ENCODE measurements around the gene SLC2A13.
"Not testable (repeated sequence)": the region's sequence is repeated elsewhere in the genome, so short reads cannot be mapped to it uniquely, and the experiment has no call there.

SLC2A13 gene

GRCh38 chr12:39946361-39947280 is 159.3 kb downstream of the SLC2A13 start:
- H3K9me3 ChIP-seq (ENCODE audit: insufficient read depth, low read depth, low read length), result no peaks in the 10 kb centered on the region
- H3K4me1 ChIP-seq (ENCODE audit: insufficient read depth, low read length), result no peaks in the 10 kb centered on the region
- H3K36me3 ChIP-seq (ENCODE audit: insufficient read depth, low read depth, low read length), result no peaks in the 10 kb centered on the region
- no peaks in the 10 kb centered on the region for H3K27me3 ChIP-seq (ENCODE audit: insufficient read depth, low read length)
- H3K4me3 ChIP-seq (ENCODE audit: low read length), result no peak overlapping the region
- no peak overlapping the region for H3K27ac ChIP-seq (ENCODE audit: low read length)
- no peak overlapping the region for H3K9ac ChIP-seq (ENCODE audit: low read depth, low read length)

GRCh38 chr12:39937119-39937518 is 168.8 kb downstream of the SLC2A13 start:
- Histone ChIP-seq H3K4me1 (ENCODE audit: insufficient read depth, low read length) (no peaks in the 10 kb centered on the region), H3K36me3 (ENCODE audit: insufficient read depth, low read depth, low read length) (no peaks in the 10 kb centered on the region), H3K9me3 (ENCODE audit: insufficient read depth, low read depth, low read length) (no peaks in the 10 kb centered on the region), H3K27ac (ENCODE audit: low read length) (no peak overlapping the region), H3K27me3 (ENCODE audit: insufficient read depth, low read length) (no peaks in the 10 kb centered on the region), H3K4me3 (ENCODE audit: low read length) (no peak overlapping the region), H3K9ac (ENCODE audit: low read depth, low read length) (no peak overlapping the region)

- H3K27me3 ChIP-seq (ENCODE audit: insufficient read depth, low read length), result no peaks in the 10 kb centered on the region
- H3K9me3 ChIP-seq (ENCODE audit: insufficient read depth, low read depth, low read length), result no peaks in the 10 kb centered on the region
- no peaks in the 10 kb centered on the region for H3K4me1 ChIP-seq (ENCODE audit: insufficient read depth, low read length)
- H3K36me3 ChIP-seq (ENCODE audit: insufficient read depth, low read depth, low read length), result no peaks in the 10 kb centered on the region
- H3K27ac ChIP-seq (ENCODE audit: low read length), result no peak overlapping the region
- H3K9ac ChIP-seq (ENCODE audit: low read depth, low read length), result no peak overlapping the region
- no peak overlapping the region for H3K4me3 ChIP-seq (ENCODE audit: low read length)
Observed at GRCh38 chr12:39935839-39936238, 170.0 kb downstream of the SLC2A13 start.

GRCh38 chr12:39935275-39935674 is 170.6 kb downstream of the SLC2A13 start:
- Histone ChIP-seq H3K4me3 (ENCODE audit: low read length) (no peak overlapping the region), H3K27ac (ENCODE audit: low read length) (no peak overlapping the region), H3K9me3 (ENCODE audit: insufficient read depth, low read depth, low read length) (no peaks in the 10 kb centered on the region), H3K27me3 (ENCODE audit: insufficient read depth, low read length) (no peaks in the 10 kb centered on the region), H3K36me3 (ENCODE audit: insufficient read depth, low read depth, low read length) (no peaks in the 10 kb centered on the region), H3K9ac (ENCODE audit: low read depth, low read length) (no peak overlapping the region), H3K4me1 (ENCODE audit: insufficient read depth, low read length) (no peaks in the 10 kb centered on the region)

GRCh38 chr12:39931857-39932256 is 174.0 kb downstream of the SLC2A13 start:
- Histone ChIP-seq H3K9ac (ENCODE audit: low read depth, low read length) (no peak overlapping the region), H3K4me3 (ENCODE audit: low read length) (no peak overlapping the region), H3K27me3 (ENCODE audit: insufficient read depth, low read length) (no peaks in the 10 kb centered on the region), H3K9me3 (ENCODE audit: insufficient read depth, low read depth, low read length) (no peaks in the 10 kb centered on the region), H3K4me1 (ENCODE audit: insufficient read depth, low read length) (no peaks in the 10 kb centered on the region), H3K27ac (ENCODE audit: low read length) (no peak overlapping the region), H3K36me3 (ENCODE audit: insufficient read depth, low read depth, low read length) (no peaks in the 10 kb centered on the region)

DNA sequence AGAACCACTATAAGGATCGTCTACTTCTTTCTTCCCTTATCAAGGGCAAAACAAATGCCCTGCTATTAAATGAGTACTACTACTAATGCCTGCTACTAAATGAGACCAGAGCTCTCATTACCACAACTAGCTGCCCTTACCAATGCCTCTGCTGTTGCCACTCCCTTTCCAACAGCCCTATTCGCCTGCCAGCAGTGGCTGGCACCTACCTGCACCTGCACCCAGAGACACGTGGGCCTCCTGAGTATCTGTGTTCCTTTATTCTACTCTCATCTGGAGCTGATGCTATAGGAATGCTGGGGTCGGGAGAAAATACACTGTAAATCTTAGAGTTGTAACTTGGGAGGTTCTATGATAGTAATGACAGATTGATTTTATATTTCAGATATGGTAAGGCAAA is 174.7 kb downstream of the SLC2A13 start:
- no peaks in the 10 kb centered on the region for H3K36me3 ChIP-seq (ENCODE audit: insufficient read depth, low read depth, low read length)
- H3K4me1 ChIP-seq (ENCODE audit: insufficient read depth, low read length), result no peaks in the 10 kb centered on the region
- H3K9ac ChIP-seq (ENCODE audit: low read depth, low read length), result no peak overlapping the region
- no peak overlapping the region for H3K4me3 ChIP-seq (ENCODE audit: low read length)
- H3K27ac ChIP-seq (ENCODE audit: low read length), result no peak overlapping the region
- H3K27me3 ChIP-seq (ENCODE audit: insufficient read depth, low read length), result no peaks in the 10 kb centered on the region
- H3K9me3 ChIP-seq (ENCODE audit: insufficient read depth, low read depth, low read length), result no peaks in the 10 kb centered on the region

DNA sequence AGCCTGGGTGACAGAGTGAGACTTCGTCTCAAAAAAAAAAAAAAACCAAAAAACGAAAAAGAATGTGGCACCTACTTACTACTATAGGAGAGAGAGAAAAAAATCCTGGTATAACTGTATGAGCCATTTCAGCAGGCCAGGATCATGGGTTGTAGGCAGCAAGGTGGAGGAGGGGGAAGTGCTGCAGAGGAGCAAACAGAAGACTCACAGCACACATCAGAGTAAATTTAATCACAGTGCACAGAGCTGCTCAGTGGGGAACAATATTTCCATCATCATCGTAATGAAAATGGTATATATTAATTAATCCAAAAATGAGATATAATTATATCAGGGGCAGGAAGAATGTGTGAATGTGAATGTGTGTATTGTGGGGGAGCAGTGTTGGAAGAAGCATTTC is 175.8 kb downstream of the SLC2A13 start:
- H3K36me3 ChIP-seq (ENCODE audit: insufficient read depth, low read depth, low read length), result no peaks in the 10 kb centered on the region
- H3K27ac ChIP-seq (ENCODE audit: low read length), result no peak overlapping the region
- no peak overlapping the region for H3K4me3 ChIP-seq (ENCODE audit: low read length)
- H3K9me3 ChIP-seq (ENCODE audit: insufficient read depth, low read depth, low read length), result no peaks in the 10 kb centered on the region
- H3K27me3 ChIP-seq (ENCODE audit: insufficient read depth, low read length), result no peaks in the 10 kb centered on the region
- no peak overlapping the region for H3K9ac ChIP-seq (ENCODE audit: low read depth, low read length)
- H3K4me1 ChIP-seq (ENCODE audit: insufficient read depth, low read length), result no peaks in the 10 kb centered on the region

DNA sequence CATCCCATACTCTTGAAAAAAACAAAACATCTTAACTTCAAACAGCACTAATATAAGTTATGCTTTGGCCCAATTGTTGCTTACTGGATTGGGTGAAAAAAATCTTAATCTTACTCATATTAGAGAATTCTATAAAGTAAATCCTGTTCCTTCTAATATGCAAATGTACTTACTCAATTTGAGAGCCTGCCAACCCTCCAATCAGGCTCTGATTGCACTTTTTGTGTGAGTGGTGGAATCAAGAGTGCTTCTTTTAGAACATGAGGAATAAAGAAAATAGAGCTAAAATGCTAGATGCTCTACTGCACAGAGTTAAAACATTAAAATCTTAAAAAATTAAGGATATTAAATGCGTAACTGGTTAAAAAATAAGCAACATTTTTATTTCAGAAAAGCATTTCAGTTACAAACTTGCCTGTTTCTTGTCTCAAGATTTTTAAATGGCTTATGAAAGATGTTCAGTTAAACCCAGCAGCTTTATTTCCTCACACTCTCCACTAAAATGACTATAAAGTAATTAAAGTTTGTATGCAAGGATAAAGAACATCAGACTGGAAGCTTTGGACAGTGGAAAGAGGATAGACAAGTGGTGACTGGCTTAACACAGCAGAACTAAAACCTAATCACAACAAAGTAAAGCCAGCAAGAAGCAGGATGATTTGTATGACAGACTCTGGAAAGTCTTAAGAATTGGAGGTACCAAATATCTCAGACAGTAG is 177.5 kb downstream of the SLC2A13 start:
- no peak overlapping the region for H3K27ac ChIP-seq (ENCODE audit: low read length)
- H3K36me3 ChIP-seq (ENCODE audit: insufficient read depth, low read depth, low read length), result no peaks in the 10 kb centered on the region
- no peaks in the 10 kb centered on the region for H3K9me3 ChIP-seq (ENCODE audit: insufficient read depth, low read depth, low read length)
- no peak overlapping the region for H3K4me3 ChIP-seq (ENCODE audit: low read length)
- no peaks in the 10 kb centered on the region; the same call in 1 of the 2 replicates for H3K4me1 ChIP-seq (ENCODE audit: insufficient read depth, low read length)
- H3K27me3 ChIP-seq (ENCODE audit: insufficient read depth, low read length), result no peaks in the 10 kb centered on the region
- no peak overlapping the region for H3K9ac ChIP-seq (ENCODE audit: low read depth, low read length)

DNA sequence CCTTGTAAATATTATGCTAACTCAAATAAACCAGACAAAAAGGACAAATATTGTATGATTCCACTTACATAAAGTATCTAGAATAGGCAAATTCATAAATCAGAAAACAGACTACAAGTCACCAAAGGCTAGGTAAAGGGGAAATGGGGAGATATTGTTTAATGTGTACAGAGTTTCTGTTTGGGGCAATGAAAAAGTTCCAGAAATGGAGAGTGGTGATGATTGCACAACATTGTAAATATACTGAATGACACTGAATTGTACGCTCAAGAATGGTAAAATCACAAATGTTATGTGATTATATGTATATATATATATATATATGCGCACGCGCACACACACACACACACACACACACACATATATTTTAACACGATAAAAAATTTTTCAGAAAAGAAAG is 182.5 kb downstream of the SLC2A13 start:
- Histone ChIP-seq H3K27me3 (ENCODE audit: insufficient read depth, low read length) (no peaks in the 10 kb centered on the region), H3K4me3 (ENCODE audit: low read length) (no peak overlapping the region), H3K4me1 (ENCODE audit: insufficient read depth, low read length) (no peaks in the 10 kb centered on the region; the same call in 1 of the 2 replicates), H3K9me3 (ENCODE audit: insufficient read depth, low read depth, low read length) (no peaks in the 10 kb centered on the region), H3K36me3 (ENCODE audit: insufficient read depth, low read depth, low read length) (no peaks in the 10 kb centered on the region), H3K9ac (ENCODE audit: low read depth, low read length) (no peak overlapping the region), H3K27ac (ENCODE audit: low read length) (no peak overlapping the region)

DNA sequence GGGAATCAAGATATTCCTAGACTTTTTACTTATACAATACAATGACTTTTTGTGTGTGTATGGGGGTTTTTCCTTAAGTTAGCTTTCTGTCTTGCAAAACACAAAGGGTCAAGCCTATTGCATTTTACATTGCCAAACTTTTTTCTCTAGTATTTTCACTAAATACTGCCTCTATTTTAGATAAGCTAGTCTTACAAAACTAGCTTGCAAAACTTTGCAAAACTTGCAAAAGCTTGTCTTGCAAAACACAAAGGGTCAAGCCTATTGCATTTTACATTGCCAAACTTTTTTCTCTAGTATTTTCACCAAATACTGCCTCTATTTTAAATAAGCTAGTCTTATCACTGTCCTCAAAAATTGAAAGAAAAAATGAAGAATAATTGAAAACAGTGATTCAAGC is 183.3 kb downstream of the SLC2A13 start:
- H3K4me3 ChIP-seq (ENCODE audit: low read length); H3K4me1 ChIP-seq (ENCODE audit: insufficient read depth, low read length); H3K27me3 ChIP-seq (ENCODE audit: insufficient read depth, low read length); H3K9me3 ChIP-seq (ENCODE audit: insufficient read depth, low read depth, low read length); H3K36me3 ChIP-seq (ENCODE audit: insufficient read depth, low read depth, low read length); H3K9ac ChIP-seq (ENCODE audit: low read depth, low read length); H3K27ac ChIP-seq (ENCODE audit: low read length): not testable (repeated sequence)

DNA sequence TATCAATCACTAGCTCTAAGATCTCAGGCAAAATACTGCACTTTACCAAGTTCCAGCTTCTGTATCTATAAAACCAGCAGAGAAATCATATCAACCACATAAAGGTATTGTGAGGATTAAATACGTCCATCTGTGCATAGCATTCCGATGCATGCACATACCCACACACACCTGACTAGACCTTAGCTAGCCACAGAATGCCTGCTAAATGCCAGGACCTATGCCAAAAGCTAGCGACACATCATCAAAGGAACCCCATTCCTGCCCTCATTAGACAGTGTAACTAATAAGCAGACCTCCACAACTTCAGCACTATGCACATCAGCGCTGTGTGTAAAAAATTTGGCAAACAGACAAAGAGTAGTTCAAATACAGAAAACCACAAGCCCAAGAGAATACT is 185.2 kb downstream of the SLC2A13 start:
- Histone ChIP-seq H3K9me3 (ENCODE audit: insufficient read depth, low read depth, low read length) (no peaks in the 10 kb centered on the region), H3K4me1 (ENCODE audit: insufficient read depth, low read length) (no peaks in the 10 kb centered on the region; the same call in none of the 2 replicates), H3K27ac (ENCODE audit: low read length) (no peak overlapping the region), H3K4me3 (ENCODE audit: low read length) (no peak overlapping the region), H3K27me3 (ENCODE audit: insufficient read depth, low read length) (no peaks in the 10 kb centered on the region), H3K9ac (ENCODE audit: low read depth, low read length) (no peak overlapping the region), H3K36me3 (ENCODE audit: insufficient read depth, low read depth, low read length) (no peaks in the 10 kb centered on the region)

DNA sequence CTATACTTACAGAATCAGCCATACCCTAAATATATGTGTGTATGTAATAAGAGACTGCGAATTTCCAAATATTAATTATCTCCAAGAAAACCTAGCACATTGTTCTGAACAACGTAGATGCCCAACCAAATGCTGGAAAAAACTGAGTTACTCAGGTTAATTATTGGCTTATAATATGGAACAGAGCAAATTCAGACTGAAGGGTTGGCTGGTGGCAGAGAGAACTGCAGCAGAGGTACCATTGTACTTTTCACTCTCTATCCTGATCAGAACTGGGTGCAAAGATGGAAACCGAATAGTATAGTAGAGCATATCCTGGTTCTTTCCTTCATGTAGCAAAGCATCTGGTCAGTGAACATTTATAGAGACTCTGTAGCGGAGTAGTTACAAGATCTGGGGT is 185.7 kb downstream of the SLC2A13 start:
- Histone ChIP-seq H3K36me3 (ENCODE audit: insufficient read depth, low read depth, low read length) (no peaks in the 10 kb centered on the region), H3K4me3 (ENCODE audit: low read length) (no peak overlapping the region), H3K27ac (ENCODE audit: low read length) (no peak overlapping the region), H3K27me3 (ENCODE audit: insufficient read depth, low read length) (no peaks in the 10 kb centered on the region), H3K4me1 (ENCODE audit: insufficient read depth, low read length) (no peaks in the 10 kb centered on the region; the same call in none of the 2 replicates), H3K9me3 (ENCODE audit: insufficient read depth, low read depth, low read length) (no peaks in the 10 kb centered on the region), H3K9ac (ENCODE audit: low read depth, low read length) (no peak overlapping the region)

Measured in iPS-20b (cell line).